Loucy (cell line): ENCODE data around the gene OR13D1.

Experiments used
- EZH2phosphoT487 ChIP-seq: fragments of 200-600 bp; IDR thresholded peaks from 2 replicates; pipeline ENCODE4 v1.6.1; 2018; ENCODE audit warnings: antibody characterized with exemption, mild to moderate bottlenecking, moderate library complexity, borderline replicate concordance
- TF ChIP-seq, protein P1 (sequence below): fragments of 200-600 bp; sonication (generic); conservative IDR thresholded peaks from 2 replicates; pipeline ENCODE4 v1.5.1; 2014; ENCODE audit warnings: mild to moderate bottlenecking, antibody characterized with exemption, low read length

- TF ChIP-seq, protein P1, sequence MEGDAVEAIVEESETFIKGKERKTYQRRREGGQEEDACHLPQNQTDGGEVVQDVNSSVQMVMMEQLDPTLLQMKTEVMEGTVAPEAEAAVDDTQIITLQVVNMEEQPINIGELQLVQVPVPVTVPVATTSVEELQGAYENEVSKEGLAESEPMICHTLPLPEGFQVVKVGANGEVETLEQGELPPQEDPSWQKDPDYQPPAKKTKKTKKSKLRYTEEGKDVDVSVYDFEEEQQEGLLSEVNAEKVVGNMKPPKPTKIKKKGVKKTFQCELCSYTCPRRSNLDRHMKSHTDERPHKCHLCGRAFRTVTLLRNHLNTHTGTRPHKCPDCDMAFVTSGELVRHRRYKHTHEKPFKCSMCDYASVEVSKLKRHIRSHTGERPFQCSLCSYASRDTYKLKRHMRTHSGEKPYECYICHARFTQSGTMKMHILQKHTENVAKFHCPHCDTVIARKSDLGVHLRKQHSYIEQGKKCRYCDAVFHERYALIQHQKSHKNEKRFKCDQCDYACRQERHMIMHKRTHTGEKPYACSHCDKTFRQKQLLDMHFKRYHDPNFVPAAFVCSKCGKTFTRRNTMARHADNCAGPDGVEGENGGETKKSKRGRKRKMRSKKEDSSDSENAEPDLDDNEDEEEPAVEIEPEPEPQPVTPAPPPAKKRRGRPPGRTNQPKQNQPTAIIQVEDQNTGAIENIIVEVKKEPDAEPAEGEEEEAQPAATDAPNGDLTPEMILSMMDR, result no peak
- no peak for TF ChIP-seq EZH2phosphoT487
Observed at GRCh38 chr9:104700306-104700705, 6.0 kb downstream of the OR13D1 start.
